Adrenal gland (tissue), 5 donors: ENCODE data around the gene HLA-DQB1.

Experiments used
- CTCF ChIP-seq, 6 experiments: fragments of 450-650 bp in 4 of 6; fragments of 200-600 bp in 2 of 6; sonication (generic) in 1 of 6; IDR thresholded peaks; 1 replicate in 5 of 6; 2 replicates in 1 of 6; pipeline versions ENCODE4 v1.5.1 to v1.8.0; 2016 to 2021; ENCODE audit warnings: antibody characterized with exemption in 6 of 6, mild to moderate bottlenecking in 2 of 6, moderate library complexity in 1 of 6
- POLR2A ChIP-seq, 2 donors: fragments of 450-650 bp; IDR thresholded peaks; one replicate each; pipeline ENCODE4 v1.6.1; 2017; ENCODE audit warnings: antibody characterized with exemption in 2 of 2, mild to moderate bottlenecking in 2 of 2, moderate library complexity in 1 of 2
- donor health status: DM: no; HTN: no; CAD: no.

GRCh38 chr6:32669240-32669639, 2.8 kb upstream of the HLA-DQB1 start:
- no peak for TF ChIP-seq CTCF (IDR thresholded peaks at IDR 0.05)
- TF ChIP-seq POLR2A (IDR thresholded peaks at IDR 0.05): no peak
